Neural progenitor cell (in vitro differentiated cells): ENCODE measurements around the gene ARID4B. TPM values are rescaled to one million over a fixed set of nuclear protein-coding genes. Genes with fewer than 3 reads are reported as not detected.
"Not testable (repeated sequence)": the region's sequence is repeated elsewhere in the genome, so short reads cannot be mapped to it uniquely, and the experiment has no call there.

Experiments
- DNase-seq: peaks from one replicate; pipeline ENCODE4 v3.0.0-alpha.2; 2016; ENCODE audit warnings: low spot score
- H2AFZ ChIP-seq: fragments of 200-600 bp; sonication (generic); replicated peaks from 2 replicates; pipeline ENCODE4 v1.6.1; 2016; ENCODE audit warnings: antibody characterized with exemption
- H3F3A ChIP-seq: fragments of 200-600 bp; sonication (generic); 2 replicates; pipeline ENCODE4 v1.6.1; 2016; ENCODE audit warnings: antibody characterized with exemption, low read depth
- H3K27ac ChIP-seq: fragments of 200-600 bp; sonication (generic); 2 replicates; pipeline ENCODE4 v1.5.1; 2016; ENCODE audit warnings: mild to moderate bottlenecking
- H3K27me3 ChIP-seq: fragments of 200-600 bp; sonication (generic); 2 replicates; pipeline ENCODE4 v1.6.1; 2016; ENCODE audit warnings: mild to moderate bottlenecking, moderate library complexity
- H3K36me3 ChIP-seq: fragments of 200-600 bp; sonication (generic); 2 replicates; pipeline ENCODE4 v1.5.1; 2016
- H3K4me1 ChIP-seq: fragments of 200-600 bp; sonication (generic); 2 replicates; pipeline ENCODE4 v1.6.1; 2016; ENCODE audit warnings: mixed run types
- H3K4me2 ChIP-seq: fragments of 200-600 bp; sonication (generic); 2 replicates; pipeline ENCODE4 v1.6.1; 2016
- H3K4me3 ChIP-seq: fragments of 200-600 bp; sonication (generic); 2 replicates; pipeline ENCODE4 v1.5.1; 2016
- H3K79me2 ChIP-seq: fragments of 200-600 bp; sonication (generic); 2 replicates; pipeline ENCODE4 v1.6.1; 2016; ENCODE audit warnings: low read depth
- H3K9ac ChIP-seq: fragments of 200-600 bp; sonication (generic); 2 replicates; pipeline ENCODE4 v1.6.1; 2016
- H3K9me3 ChIP-seq: fragments of 200-600 bp; sonication (generic); 2 replicates; pipeline ENCODE4 v1.5.1; 2016; ENCODE audit warnings: low read depth
- H4K20me1 ChIP-seq: fragments of 200-600 bp; sonication (generic); 2 replicates; pipeline ENCODE4 v1.6.1; 2016; ENCODE audit warnings: low read depth
- H3K27ac Mint-ChIP-seq: 3 replicates; pipeline ENCODE4 v1.8.0; 2021; ENCODE audit warnings: mixed read lengths
- H3K27me3 Mint-ChIP-seq: 2 replicates; pipeline ENCODE4 v1.8.0; 2022; ENCODE audit warnings: low read depth, mild to moderate bottlenecking, inconsistent platforms, moderate library complexity, mixed read lengths; ENCODE audit not compliant: insufficient read depth
- H3K36me3 Mint-ChIP-seq: 3 replicates; pipeline ENCODE4 v1.8.0; 2021; ENCODE audit warnings: mixed read lengths
- H3K4me1 Mint-ChIP-seq: 3 replicates; pipeline ENCODE4 v1.8.0; 2021; ENCODE audit warnings: mixed read lengths
- H3K4me3 Mint-ChIP-seq: 3 replicates; pipeline ENCODE4 v1.8.0; 2021; ENCODE audit warnings: mild to moderate bottlenecking, moderate library complexity, mixed read lengths
- H3K9me3 Mint-ChIP-seq: 3 replicates; pipeline ENCODE4 v1.8.0; 2020; ENCODE audit warnings: mixed read lengths
- EZH2 ChIP-seq: fragments of 200-600 bp; sonication (generic); IDR thresholded peaks from 2 replicates; pipeline ENCODE4 v1.6.1; 2017; ENCODE audit warnings: antibody characterized with exemption, mild to moderate bottlenecking, moderate library complexity
- EZH2phosphoT487 ChIP-seq: fragments of 200-600 bp; sonication (generic); IDR thresholded peaks from 2 replicates; pipeline ENCODE4 v1.6.1; 2017; ENCODE audit warnings: antibody characterized with exemption
- total RNA-seq: library from RNA; depleted of rRNA; stranded (reverse); fragments of >200 nt; gene quantifications from 2 replicates; pipeline ENCODE4 v1.2.3, GENCODE V29; 2015; ENCODE audit warnings: low replicate concordance
- TF ChIP-seq, protein P1 (sequence below): fragments of 200-600 bp; sonication (generic); IDR thresholded peaks from 2 replicates; pipeline ENCODE4 v1.5.1; 2017; ENCODE audit warnings: antibody characterized with exemption, mild to moderate bottlenecking

Gene ARID4B
- total RNA-seq, 1 donor from 2014 or later, result 65.8 TPM

DNA sequence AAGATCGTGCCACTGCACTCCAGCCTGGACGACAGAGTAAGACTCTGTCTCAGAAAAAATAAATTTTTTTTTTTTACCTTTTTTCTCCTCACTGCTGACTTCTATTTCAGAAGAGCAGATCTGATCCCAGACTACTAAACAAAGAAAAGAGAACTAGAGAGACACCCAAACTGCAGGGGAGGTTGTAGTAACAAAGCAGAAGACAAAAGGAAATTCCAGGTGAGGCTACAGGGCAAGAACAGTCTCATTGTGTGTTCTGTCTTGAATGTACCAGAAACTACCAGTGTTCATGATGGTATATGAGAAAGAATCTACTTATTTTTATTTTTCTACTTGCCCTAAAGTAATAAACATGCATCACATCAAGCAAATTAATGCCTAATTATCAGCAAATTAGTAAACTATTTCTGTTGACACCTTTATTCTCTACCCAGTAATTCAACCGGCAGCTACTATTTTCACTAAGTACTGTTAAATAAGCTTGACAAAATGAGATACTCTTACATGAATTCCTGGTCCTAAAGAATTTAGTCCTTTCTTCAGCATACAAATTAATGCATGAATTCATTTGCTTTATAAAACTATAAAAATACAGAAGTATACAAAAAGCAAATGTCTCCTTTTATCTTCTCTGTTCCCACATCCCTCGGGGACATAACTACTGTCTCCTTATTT lies 40.6 kb downstream of the ARID4B start:
- TF ChIP-seq EZH2phosphoT487 (no peak), EZH2 (no peak)
- TF ChIP-seq, protein P1, sequence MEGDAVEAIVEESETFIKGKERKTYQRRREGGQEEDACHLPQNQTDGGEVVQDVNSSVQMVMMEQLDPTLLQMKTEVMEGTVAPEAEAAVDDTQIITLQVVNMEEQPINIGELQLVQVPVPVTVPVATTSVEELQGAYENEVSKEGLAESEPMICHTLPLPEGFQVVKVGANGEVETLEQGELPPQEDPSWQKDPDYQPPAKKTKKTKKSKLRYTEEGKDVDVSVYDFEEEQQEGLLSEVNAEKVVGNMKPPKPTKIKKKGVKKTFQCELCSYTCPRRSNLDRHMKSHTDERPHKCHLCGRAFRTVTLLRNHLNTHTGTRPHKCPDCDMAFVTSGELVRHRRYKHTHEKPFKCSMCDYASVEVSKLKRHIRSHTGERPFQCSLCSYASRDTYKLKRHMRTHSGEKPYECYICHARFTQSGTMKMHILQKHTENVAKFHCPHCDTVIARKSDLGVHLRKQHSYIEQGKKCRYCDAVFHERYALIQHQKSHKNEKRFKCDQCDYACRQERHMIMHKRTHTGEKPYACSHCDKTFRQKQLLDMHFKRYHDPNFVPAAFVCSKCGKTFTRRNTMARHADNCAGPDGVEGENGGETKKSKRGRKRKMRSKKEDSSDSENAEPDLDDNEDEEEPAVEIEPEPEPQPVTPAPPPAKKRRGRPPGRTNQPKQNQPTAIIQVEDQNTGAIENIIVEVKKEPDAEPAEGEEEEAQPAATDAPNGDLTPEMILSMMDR, result no peak
- peak; percentile 13 for DNase-seq
- Mint-ChIP-seq H3K4me1 (no peaks in the 10 kb centered on the region), H3K36me3 (peaks cover 21% of the 10 kb centered on the region), H3K4me3 (no peak overlapping the region), H3K27ac (no peak overlapping the region), H3K27me3 (no peaks in the 10 kb centered on the region), H3K9me3 (peaks cover 8% of the 10 kb centered on the region)
- peaks cover 84% of the 10 kb centered on the region for H4K20me1 ChIP-seq
- H3K9me3 ChIP-seq, result no peaks in the 10 kb centered on the region
- no peak overlapping the region for H2AFZ ChIP-seq
- peaks cover 11% of the 10 kb centered on the region for H3K4me1 ChIP-seq
- H3K79me2 ChIP-seq, result peaks cover 100% of the 10 kb centered on the region
- peak overlapping the region; percentile 17 for H3K4me2 ChIP-seq
- no peaks in the 10 kb centered on the region for H3K27me3 ChIP-seq
- H3K9ac ChIP-seq, result no peak overlapping the region
- H3K4me3 ChIP-seq, result no peak overlapping the region
- H3F3A ChIP-seq, result no peaks in the 10 kb centered on the region
- H3K36me3 ChIP-seq, result no peaks in the 10 kb centered on the region
- no peak overlapping the region for H3K27ac ChIP-seq

DNA sequence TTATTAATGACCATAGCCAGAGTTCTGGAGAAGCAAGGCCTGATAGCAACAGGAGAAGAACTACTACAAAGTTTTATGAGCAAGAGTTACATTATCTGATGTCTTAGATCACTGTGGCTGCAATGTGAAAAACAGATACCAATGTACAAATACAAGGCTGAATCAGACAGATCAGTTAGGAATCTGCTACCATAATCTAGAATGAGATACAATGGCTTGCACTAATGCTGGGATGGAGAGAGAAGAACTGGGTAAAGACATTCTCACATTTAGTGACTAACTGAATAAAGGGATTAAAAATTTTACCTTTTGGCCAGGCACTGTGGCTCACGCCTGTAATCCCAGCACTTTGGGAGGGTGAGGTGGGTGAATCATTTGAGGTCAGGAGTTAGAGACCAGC lies 41.3 kb downstream of the ARID4B start:
- Histone ChIP-seq H3K4me1 (peaks cover 11% of the 10 kb centered on the region), H3K9me3 (no peaks in the 10 kb centered on the region), H3K27me3 (no peaks in the 10 kb centered on the region), H3F3A (no peaks in the 10 kb centered on the region), H3K36me3 (no peaks in the 10 kb centered on the region), H3K79me2 (peaks cover 100% of the 10 kb centered on the region), H3K4me3 (no peak overlapping the region), H4K20me1 (peaks cover 84% of the 10 kb centered on the region), H3K9ac (no peak overlapping the region), H2AFZ (no peak overlapping the region), H3K4me2 (no peak overlapping the region), H3K27ac (no peak overlapping the region)
- H3K36me3 Mint-ChIP-seq, result peaks cover 21% of the 10 kb centered on the region
- DNase-seq, result no peak
- no peaks in the 10 kb centered on the region for H3K4me1 Mint-ChIP-seq
- H3K4me3 Mint-ChIP-seq, result no peak overlapping the region
- no peaks in the 10 kb centered on the region for H3K27me3 Mint-ChIP-seq
- no peak overlapping the region for H3K27ac Mint-ChIP-seq
- H3K9me3 Mint-ChIP-seq, result peaks cover 8% of the 10 kb centered on the region
- TF ChIP-seq EZH2, result no peak
- no peak for TF ChIP-seq EZH2phosphoT487
- TF ChIP-seq, protein P1, result no peak

DNA sequence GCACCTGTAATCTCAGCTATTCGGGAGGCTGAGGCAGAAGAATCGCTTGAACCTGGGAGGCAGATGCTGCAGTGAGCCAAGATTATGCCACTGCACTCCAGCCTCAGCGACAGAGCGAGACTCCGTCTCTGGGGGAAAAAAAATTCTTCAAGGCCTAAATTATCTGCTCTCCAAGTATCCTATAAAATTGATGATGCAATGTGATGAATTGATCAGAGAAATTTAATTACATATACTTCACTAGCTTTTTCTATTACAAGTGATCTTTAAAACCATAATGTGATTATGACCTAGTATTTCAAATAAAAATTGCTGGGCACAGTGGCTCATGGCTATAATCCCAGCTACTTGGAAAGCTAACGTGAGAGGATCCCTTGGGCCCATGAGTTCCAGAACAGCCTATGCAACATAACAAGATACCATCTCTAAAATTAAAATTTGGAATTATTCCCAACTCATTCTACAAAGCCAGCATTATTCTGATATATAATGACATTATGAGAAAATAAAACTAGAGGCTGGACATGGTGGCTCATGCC lies 43.7 kb downstream of the ARID4B start:
- H3K79me2 ChIP-seq, result peaks cover 100% of the 10 kb centered on the region
- peaks cover 84% of the 10 kb centered on the region for H4K20me1 ChIP-seq
- no peak overlapping the region for H3K27ac Mint-ChIP-seq
- TF ChIP-seq, protein P1, result no peak
- TF ChIP-seq EZH2phosphoT487 (no peak), EZH2 (no peak)
- no peak overlapping the region for H3K9ac ChIP-seq
- H3K9me3 Mint-ChIP-seq, result peaks cover 8% of the 10 kb centered on the region
- H3K36me3 ChIP-seq, result no peaks in the 10 kb centered on the region
- no peaks in the 10 kb centered on the region for H3F3A ChIP-seq
- DNase-seq, result no peak
- H3K4me1 ChIP-seq, result peaks cover 23% of the 10 kb centered on the region
- H3K27ac ChIP-seq, result no peak overlapping the region
- peaks cover 21% of the 10 kb centered on the region for H3K36me3 Mint-ChIP-seq
- no peaks in the 10 kb centered on the region for H3K9me3 ChIP-seq
- H3K4me1 Mint-ChIP-seq, result peaks cover 6% of the 10 kb centered on the region
- no peak overlapping the region for H3K4me3 ChIP-seq
- no peak overlapping the region for H3K4me2 ChIP-seq
- H2AFZ ChIP-seq, result no peak overlapping the region
- no peaks in the 10 kb centered on the region for H3K27me3 ChIP-seq
- peaks cover 2% of the 10 kb centered on the region for H3K27me3 Mint-ChIP-seq
- no peak overlapping the region for H3K4me3 Mint-ChIP-seq

DNA sequence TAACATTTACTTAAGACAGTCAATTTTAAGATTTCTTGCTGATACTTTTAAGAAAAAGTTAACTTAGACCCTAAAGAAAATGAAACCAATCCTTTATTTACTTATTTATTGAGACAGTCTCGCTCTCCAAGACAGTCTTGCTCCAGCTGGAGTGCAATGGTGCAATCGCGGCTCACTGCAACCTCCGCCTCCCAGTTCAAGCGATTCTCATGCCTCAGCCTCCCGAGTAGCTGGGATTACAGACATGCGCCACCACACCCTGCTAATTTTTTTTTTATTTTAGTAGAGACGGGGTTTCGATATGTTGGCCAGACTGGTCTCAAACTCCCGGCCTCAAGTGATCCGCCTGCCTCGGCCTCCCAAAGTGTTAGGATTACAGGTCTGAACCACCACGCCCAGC lies 44.3 kb downstream of the ARID4B start:
- Histone ChIP-seq H3K4me1 (peaks cover 29% of the 10 kb centered on the region), H4K20me1 (peaks cover 84% of the 10 kb centered on the region), H3K79me2 (peaks cover 100% of the 10 kb centered on the region)
- not testable (repeated sequence) for H3K27ac Mint-ChIP-seq, H3K4me3 ChIP-seq, H3K27me3 Mint-ChIP-seq, H3F3A ChIP-seq, H3K4me3 Mint-ChIP-seq, H3K9ac ChIP-seq, H3K4me1 Mint-ChIP-seq, H3K9me3 ChIP-seq, H3K36me3 ChIP-seq, H3K27me3 ChIP-seq, H2AFZ ChIP-seq, H3K27ac ChIP-seq, H3K4me2 ChIP-seq, H3K9me3 Mint-ChIP-seq, DNase-seq
- H3K36me3 Mint-ChIP-seq, result peaks cover 21% of the 10 kb centered on the region
